ENCODE results near the gene RNGTT.

Gene RNGTT

DNA sequence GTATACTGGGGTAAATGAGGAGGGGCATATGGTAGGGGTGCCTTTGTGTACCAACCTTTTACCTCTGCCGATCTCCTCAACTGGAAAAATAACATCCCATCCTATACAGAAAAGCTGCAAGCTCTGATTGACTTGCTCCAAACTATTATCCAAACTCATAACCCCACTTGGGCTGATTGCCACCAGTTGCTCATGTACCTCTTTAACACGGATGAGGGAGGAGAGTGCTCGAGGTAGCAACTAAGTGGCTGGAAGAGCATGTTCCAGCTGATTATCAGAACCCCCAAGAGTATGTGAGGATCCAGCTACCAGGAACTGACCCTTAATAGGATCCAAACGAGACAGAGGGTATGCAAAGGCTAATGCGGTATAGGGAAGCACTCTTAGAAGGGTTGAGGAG, 299.6 kb downstream of the RNGTT start:
- TF ChIP-seq, protein P1, sequence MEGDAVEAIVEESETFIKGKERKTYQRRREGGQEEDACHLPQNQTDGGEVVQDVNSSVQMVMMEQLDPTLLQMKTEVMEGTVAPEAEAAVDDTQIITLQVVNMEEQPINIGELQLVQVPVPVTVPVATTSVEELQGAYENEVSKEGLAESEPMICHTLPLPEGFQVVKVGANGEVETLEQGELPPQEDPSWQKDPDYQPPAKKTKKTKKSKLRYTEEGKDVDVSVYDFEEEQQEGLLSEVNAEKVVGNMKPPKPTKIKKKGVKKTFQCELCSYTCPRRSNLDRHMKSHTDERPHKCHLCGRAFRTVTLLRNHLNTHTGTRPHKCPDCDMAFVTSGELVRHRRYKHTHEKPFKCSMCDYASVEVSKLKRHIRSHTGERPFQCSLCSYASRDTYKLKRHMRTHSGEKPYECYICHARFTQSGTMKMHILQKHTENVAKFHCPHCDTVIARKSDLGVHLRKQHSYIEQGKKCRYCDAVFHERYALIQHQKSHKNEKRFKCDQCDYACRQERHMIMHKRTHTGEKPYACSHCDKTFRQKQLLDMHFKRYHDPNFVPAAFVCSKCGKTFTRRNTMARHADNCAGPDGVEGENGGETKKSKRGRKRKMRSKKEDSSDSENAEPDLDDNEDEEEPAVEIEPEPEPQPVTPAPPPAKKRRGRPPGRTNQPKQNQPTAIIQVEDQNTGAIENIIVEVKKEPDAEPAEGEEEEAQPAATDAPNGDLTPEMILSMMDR (conservative IDR thresholded peaks at IDR 0.05), result no peak
- TF ChIP-seq ZFX (IDR thresholded peaks at IDR 0.05), result no peak
- H3K27ac ChIP-seq, result no peak overlapping the region

DNA sequence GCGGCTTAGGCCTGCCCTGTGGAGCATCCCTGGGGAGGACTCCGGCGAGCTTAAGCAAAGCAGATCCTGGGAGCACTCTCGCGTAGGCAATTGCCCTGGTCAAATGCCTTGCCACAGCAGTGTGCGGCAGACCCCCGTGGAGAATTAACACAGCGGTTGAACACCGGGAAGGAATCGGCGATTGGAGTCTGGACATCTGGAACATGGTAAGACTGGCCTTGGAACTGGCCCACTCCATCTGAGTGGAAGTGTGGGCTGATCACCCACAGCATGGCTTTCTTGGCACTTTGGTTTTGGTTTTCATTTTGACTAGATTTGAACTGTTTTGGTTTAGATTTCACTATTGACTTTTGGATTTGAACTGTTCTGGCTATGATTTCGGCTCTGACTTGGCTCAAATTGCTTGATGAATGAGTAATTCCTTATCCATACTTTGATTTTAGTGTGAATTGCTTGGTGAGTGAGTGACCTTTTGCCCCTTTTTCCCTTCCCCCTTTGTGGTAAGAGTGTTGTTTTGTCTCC, 300.7 kb downstream of the RNGTT start:
- H3K27ac ChIP-seq, result no peak overlapping the region
- no peak for TF ChIP-seq ZFX (IDR thresholded peaks at IDR 0.05)
- TF ChIP-seq, protein P1 (conservative IDR thresholded peaks at IDR 0.05), result no peak

GRCh38 chr6:88662163-88662580, 301.2 kb downstream of the RNGTT start:
- no peak overlapping the region for H3K27ac ChIP-seq
- TF ChIP-seq, protein P1 (conservative IDR thresholded peaks at IDR 0.05), result no peak
- TF ChIP-seq ZFX (IDR thresholded peaks at IDR 0.05), result no peak

DNA sequence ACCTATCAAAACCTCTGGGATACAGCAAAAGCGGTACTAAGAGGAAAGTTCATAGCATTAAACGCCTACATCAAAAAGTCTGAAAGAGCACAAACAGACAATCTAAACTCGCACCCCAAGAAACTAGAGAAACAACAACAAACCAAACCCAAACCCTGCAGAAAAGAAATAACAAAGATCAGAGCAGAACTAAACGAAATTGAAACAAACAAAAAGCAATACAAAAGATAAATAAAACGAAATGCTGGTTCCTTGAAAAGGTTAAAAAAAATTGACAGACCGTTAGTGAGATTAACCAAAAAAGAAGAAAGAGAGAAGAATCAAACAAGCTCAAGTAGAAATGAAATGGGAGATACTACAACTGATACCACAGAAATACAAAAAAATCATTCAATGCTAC, 302.3 kb downstream of the RNGTT start:
- TF ChIP-seq ZFX (IDR thresholded peaks at IDR 0.05), result no peak
- TF ChIP-seq, protein P1 (conservative IDR thresholded peaks at IDR 0.05), result no peak
- no peak overlapping the region for H3K27ac ChIP-seq

DNA sequence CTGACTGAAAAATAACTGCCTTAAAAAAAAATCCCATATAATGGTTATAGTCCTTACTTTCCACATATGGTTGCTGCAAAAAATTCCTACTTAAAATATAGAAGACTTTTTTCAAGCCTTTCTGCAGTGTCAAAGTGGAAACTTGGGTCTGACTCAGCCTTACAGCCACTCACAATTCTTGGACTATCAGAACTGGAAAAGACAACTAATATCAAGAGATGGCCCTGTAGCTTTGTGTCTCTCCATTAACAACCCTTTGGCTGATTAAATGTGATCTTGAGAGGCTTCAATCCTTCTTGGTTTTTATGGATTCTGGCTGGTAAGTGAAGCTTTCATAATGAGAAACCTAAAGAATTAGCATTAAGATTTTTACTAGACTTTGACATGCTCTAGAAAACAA, 307.8 kb downstream of the RNGTT start:
- TF ChIP-seq, protein P1 (conservative IDR thresholded peaks at IDR 0.05), result no peak
- TF ChIP-seq ZFX (IDR thresholded peaks at IDR 0.05), result no peak
- H3K27ac ChIP-seq, result no peak overlapping the region

DNA sequence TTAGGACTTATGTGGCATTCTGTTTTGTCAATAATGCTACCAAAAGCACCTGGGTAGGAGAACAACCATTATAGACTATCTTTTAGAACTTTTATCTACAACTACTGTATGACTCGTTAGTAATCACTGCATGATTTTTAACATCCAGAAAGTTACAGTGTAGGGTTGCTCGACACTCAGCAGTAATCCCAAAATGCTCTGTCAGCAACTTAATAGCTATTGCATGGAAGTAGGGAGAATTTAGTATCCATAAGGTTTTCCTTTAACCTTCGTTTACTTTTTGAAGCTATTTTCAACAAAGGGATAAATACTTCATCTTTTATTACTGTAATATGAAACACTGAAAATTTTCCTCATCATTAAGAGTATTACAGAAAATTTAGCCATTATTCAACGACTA, 309.5 kb downstream of the RNGTT start:
- no peak overlapping the region for H3K27ac ChIP-seq
- TF ChIP-seq, protein P1 (conservative IDR thresholded peaks at IDR 0.05), result no peak
- no peak for TF ChIP-seq ZFX (IDR thresholded peaks at IDR 0.05)

- no peak overlapping the region for H3K27ac ChIP-seq
- no peak for TF ChIP-seq ZFX (IDR thresholded peaks at IDR 0.05)
- TF ChIP-seq, protein P1 (conservative IDR thresholded peaks at IDR 0.05), result no peak
Observed at GRCh38 chr6:88651400-88651799, 312.0 kb downstream of the RNGTT start.

Measured in C4-2B (cell line).